Lower lobe of right lung (tissue), 2 donors: ENCODE data around the gene CELF6. TPM values are rescaled to one million over a fixed set of nuclear protein-coding genes. Genes with fewer than 3 reads are reported as not detected.

Experiments used
- ATAC-seq, 2 donors: fragments of 200-7000 bp; cut with Tn5 transposase; one replicate each; pipeline ENCODE4 v1.9.1; 2020 to 2022; ENCODE audit warnings: mild to moderate bottlenecking in 2 of 2, moderate library complexity in 2 of 2
- DNase-seq: peaks from one replicate; pipeline ENCODE4 v3.0.0-alpha.2; 2020
- H3K27ac ChIP-seq: fragments of 200-600 bp; one replicate; pipeline ENCODE4 v1.8.0; 2022
- H3K27me3 ChIP-seq: fragments of 200-600 bp; one replicate; pipeline ENCODE4 v1.8.0; 2022; ENCODE audit warnings: low read depth
- H3K36me3 ChIP-seq: fragments of 200-600 bp; one replicate; pipeline ENCODE4 v1.8.0; 2022; ENCODE audit warnings: mild to moderate bottlenecking
- H3K4me1 ChIP-seq: fragments of 200-600 bp; one replicate; pipeline ENCODE4 v1.8.0; 2022
- H3K4me3 ChIP-seq: fragments of 200-600 bp; one replicate; pipeline ENCODE4 v1.8.0; 2022; ENCODE audit warnings: mild to moderate bottlenecking
- H3K9me3 ChIP-seq: fragments of 200-600 bp; one replicate; pipeline ENCODE4 v1.8.0; 2022
- CTCF ChIP-seq: fragments of 200-600 bp; IDR thresholded peaks from one replicate; pipeline ENCODE4 v1.8.0; 2022; ENCODE audit warnings: antibody characterized with exemption, mild to moderate bottlenecking
- intact Hi-C: fragments of 100-400 bp; cut with DNase I; formaldehyde crosslinking; loops from one replicate; pipeline ENCODE4 v1.11.0; 2022
- total RNA-seq: library from RNA; stranded (reverse); fragmentation: NEBNext Ultra II Directional; extraction: Animal tissue kit (Norgen Biotek cat#: 25700); gene quantifications from one replicate; pipeline ENCODE4 v1.2.1, GENCODE V29; 2021
- donor health status: DM: no; HTN: yes; CAD: no; lungs with severe emphysema.

The CELF6 gene
- total RNA-seq, 1 donor from 2014 or later = 5.7 TPM

DNA sequence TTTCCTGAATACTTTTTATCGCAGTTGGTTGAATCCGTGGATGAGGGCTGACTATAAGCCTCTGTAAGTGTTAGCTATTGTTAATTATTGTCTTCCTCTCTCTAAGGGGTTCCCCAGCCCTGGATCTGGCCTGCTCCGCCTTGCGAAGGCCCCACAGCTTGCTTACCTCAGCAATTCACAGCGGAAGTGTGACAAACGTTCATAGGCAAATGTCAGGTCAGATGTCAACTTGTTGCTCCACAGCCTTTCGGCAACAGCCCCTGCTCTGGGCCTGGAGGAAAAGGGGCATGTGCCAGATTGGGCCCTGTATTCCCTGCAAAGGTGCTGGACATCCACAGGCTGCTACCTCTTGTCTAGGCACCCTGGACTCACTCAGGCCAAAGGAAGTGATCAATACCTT is 25.3 kb upstream of the CELF6 start:
- H3K27ac ChIP-seq = no peak overlapping the region
- no peaks in the 10 kb centered on the region for H3K27me3 ChIP-seq
- no peaks in the 10 kb centered on the region for H3K9me3 ChIP-seq
- H3K4me3 ChIP-seq = no peak overlapping the region
- intact Hi-C loops = no loop called here
- peaks cover 77% of the 10 kb centered on the region for H3K36me3 ChIP-seq
- no peak for DNase-seq
- H3K4me1 ChIP-seq = no peaks in the 10 kb centered on the region
- ATAC-seq = no peak
- no peak for TF ChIP-seq CTCF

- Histone ChIP-seq H3K27me3 (no peaks in the 10 kb centered on the region), H3K9me3 (no peaks in the 10 kb centered on the region), H3K4me3 (no peak overlapping the region), H3K4me1 (peaks cover 3% of the 10 kb centered on the region), H3K27ac (no peak overlapping the region), H3K36me3 (peaks cover 71% of the 10 kb centered on the region)
- intact Hi-C loops = no loop called here
- no peak for TF ChIP-seq CTCF
- DNase-seq = no peak
- no peak for ATAC-seq
Observed at GRCh38 chr15:72344602-72345001, 24.6 kb upstream of the CELF6 start.

DNA sequence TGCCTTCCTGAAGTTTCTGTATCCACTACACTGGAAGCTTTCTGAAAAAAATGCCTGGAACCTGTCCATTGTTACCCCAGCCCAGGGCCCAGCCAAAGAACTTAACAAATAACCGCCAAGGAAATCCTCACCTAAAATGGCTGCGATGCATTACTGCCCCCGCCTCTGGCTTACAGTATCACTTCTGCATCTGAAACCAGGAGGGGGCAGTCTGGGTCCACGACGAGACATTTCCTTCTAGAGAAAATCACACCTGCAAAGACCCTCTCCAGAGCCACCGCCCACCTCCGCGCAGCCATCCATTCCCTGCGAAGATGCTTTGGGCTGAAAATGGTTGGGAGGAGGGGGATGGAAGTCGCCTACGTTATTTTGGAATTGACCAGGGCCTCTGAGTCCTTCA is 22.4 kb upstream of the CELF6 start:
- intact Hi-C loops = no loop called here
- ATAC-seq (no peak), DNase-seq (no peak)
- Histone ChIP-seq H3K36me3 (peaks cover 64% of the 10 kb centered on the region), H3K27me3 (no peaks in the 10 kb centered on the region), H3K9me3 (no peaks in the 10 kb centered on the region), H3K4me1 (peaks cover 11% of the 10 kb centered on the region), H3K4me3 (no peak overlapping the region), H3K27ac (no peak overlapping the region)
- TF ChIP-seq CTCF = peak; percentile 44

GRCh38 chr15:72341361-72341760 is 21.4 kb upstream of the CELF6 start:
- no peak overlapping the region for H3K4me3 ChIP-seq
- ATAC-seq (no peak), DNase-seq (no peak)
- no peak overlapping the region for H3K27ac ChIP-seq
- peaks cover 11% of the 10 kb centered on the region for H3K4me1 ChIP-seq
- H3K27me3 ChIP-seq = no peaks in the 10 kb centered on the region
- intact Hi-C loops = no loop called here
- H3K9me3 ChIP-seq = no peaks in the 10 kb centered on the region
- no peak for TF ChIP-seq CTCF
- H3K36me3 ChIP-seq = peaks cover 57% of the 10 kb centered on the region

- peaks cover 47% of the 10 kb centered on the region for H3K36me3 ChIP-seq
- H3K4me3 ChIP-seq = no peak overlapping the region
- no peak for ATAC-seq
- peaks cover 11% of the 10 kb centered on the region for H3K4me1 ChIP-seq
- intact Hi-C loops = no loop called here
- no peaks in the 10 kb centered on the region for H3K9me3 ChIP-seq
- no peak overlapping the region for H3K27ac ChIP-seq
- no peak for DNase-seq
- no peak for TF ChIP-seq CTCF
- no peaks in the 10 kb centered on the region for H3K27me3 ChIP-seq
Observed at GRCh38 chr15:72340366-72340765, 20.4 kb upstream of the CELF6 start.

DNA sequence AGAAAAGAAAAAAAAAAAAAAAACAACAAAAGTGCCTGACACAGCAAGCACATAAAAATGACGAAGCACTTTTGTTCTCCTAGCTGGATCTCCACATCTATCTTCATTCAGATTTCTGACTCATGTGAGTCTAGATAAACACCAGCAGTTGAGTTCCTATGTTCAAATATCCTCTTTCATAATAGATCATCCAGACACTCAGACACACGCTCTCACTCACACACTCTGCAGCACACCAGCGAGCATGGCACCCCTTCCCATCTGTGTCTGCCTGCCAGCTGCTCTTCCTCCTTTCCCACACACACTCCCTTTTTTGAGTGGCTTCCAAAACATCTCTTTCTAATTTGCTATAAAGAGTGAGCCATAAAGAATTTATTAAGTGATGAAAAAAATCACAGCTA is 19.8 kb upstream of the CELF6 start:
- H3K9me3 ChIP-seq = no peaks in the 10 kb centered on the region
- no peak overlapping the region for H3K4me3 ChIP-seq
- no peak for TF ChIP-seq CTCF
- peaks cover 11% of the 10 kb centered on the region for H3K4me1 ChIP-seq
- peak; percentile 54 to 58 for ATAC-seq
- DNase-seq = no peak
- intact Hi-C loops = no loop called here
- no peak overlapping the region for H3K27ac ChIP-seq
- H3K36me3 ChIP-seq = peaks cover 44% of the 10 kb centered on the region
- H3K27me3 ChIP-seq = no peaks in the 10 kb centered on the region
